Right atrium auricular region (tissue), 2 donors: Measurements from ENCODE around the gene OS9. TPM values are rescaled to one million over a fixed set of nuclear protein-coding genes. Genes with fewer than 3 reads are reported as not detected.

Experiments used
- DNase-seq: peaks from one replicate; pipeline ENCODE4 v3.0.0-alpha.2; 2019; ENCODE audit warnings: low spot score
- H3K27ac ChIP-seq, 2 donors: fragments of 200-600 bp; sonication (generic); 1 replicate in 1 of 2; 2 replicates in 1 of 2; pipeline ENCODE4 v1.5.1; 2016 to 2019
- H3K27me3 ChIP-seq, 2 donors: fragments of 200-600 bp; sonication (generic); one replicate each; pipeline versions ENCODE4 v1.5.1 to v1.6.0; 2017 to 2019
- H3K36me3 ChIP-seq: fragments of 200-600 bp; sonication (generic); one replicate; pipeline ENCODE4 v1.5.1; 2016
- H3K4me1 ChIP-seq, 2 donors: fragments of 200-600 bp; sonication (generic); one replicate each; pipeline versions ENCODE4 v1.5.1 to v1.6.0; 2017 to 2019
- H3K4me3 ChIP-seq, 2 donors: fragments of 200-600 bp; sonication (generic); 1 replicate in 1 of 2; 2 replicates in 1 of 2; pipeline ENCODE4 v1.5.1; 2017 to 2019; ENCODE audit warnings: mild to moderate bottlenecking in 1 of 2, moderate library complexity in 1 of 2
- H3K9me3 ChIP-seq, 2 donors: fragments of 200-600 bp; sonication (generic); one replicate each; pipeline ENCODE4 v1.5.1; 2019
- CTCF ChIP-seq, 2 donors: fragments of 200-600 bp; sonication (generic); IDR thresholded peaks; one replicate each; pipeline ENCODE4 v1.5.1; 2019; ENCODE audit warnings: antibody characterized with exemption in 2 of 2
- total RNA-seq, 2 donors: library from RNA; depleted of rRNA; stranded (reverse); fragments of >200 nt; gene quantifications; one replicate each; pipeline ENCODE4 v1.1.0, GENCODE V29; 2016

OS9 gene
- total RNA-seq, 2 donors from 2014 or later, result 161 to 173 TPM

GRCh38 chr12:57758552-57759359, 64.8 kb downstream of the OS9 start:
- no peak for DNase-seq
- Histone ChIP-seq H3K4me3 (no peak overlapping the region), H3K27me3 (no peaks in the 10 kb centered on the region), H3K9me3 (no peaks in the 10 kb centered on the region), H3K27ac (no peak overlapping the region), H3K4me1 (peaks cover 0 to 16% of the 10 kb centered on the region in 2 donors), H3K36me3 (peaks cover 13% of the 10 kb centered on the region)
- no peak for TF ChIP-seq CTCF (IDR thresholded peaks at IDR 0.05)

- DNase-seq, result no peak
- Histone ChIP-seq H3K27me3 (no peaks in the 10 kb centered on the region), H3K9me3 (no peaks in the 10 kb centered on the region), H3K4me3 (no peak overlapping the region), H3K27ac (no peak overlapping the region), H3K36me3 (peaks cover 13% of the 10 kb centered on the region), H3K4me1 (peaks cover 0 to 17% of the 10 kb centered on the region in 2 donors)
- peak in 1 of 2 donors; percentile 49 for TF ChIP-seq CTCF (IDR thresholded peaks at IDR 0.05)
These were observed 65.5 kb downstream of the OS9 start for GRCh38 chr12:57759360-57759980.

GRCh38 chr12:57760347-57760982, 66.5 kb downstream of the OS9 start:
- peaks cover 0 to 9% of the 10 kb centered on the region in 2 donors for H3K27me3 ChIP-seq
- DNase-seq, result no peak

GRCh38 chr12:57761391-57761998, 67.6 kb downstream of the OS9 start:
- H3K27ac ChIP-seq, result no peak overlapping the region
- no peak for TF ChIP-seq CTCF (IDR thresholded peaks at IDR 0.05)
- no peak for DNase-seq

More at GRCh38 chr12:57760347-57760982, 66.5 kb downstream of the OS9 start:
- H3K4me3 ChIP-seq, result no peak overlapping the region
- H3K36me3 ChIP-seq, result peaks cover 13% of the 10 kb centered on the region
- no peak for TF ChIP-seq CTCF (IDR thresholded peaks at IDR 0.05)
- no peak overlapping the region for H3K27ac ChIP-seq
- no peaks in the 10 kb centered on the region for H3K9me3 ChIP-seq
- peaks cover 0 to 23% of the 10 kb centered on the region in 2 donors for H3K4me1 ChIP-seq

GRCh38 chr12:57762463-57762862, 68.5 kb downstream of the OS9 start:
- no peak for TF ChIP-seq CTCF (IDR thresholded peaks at IDR 0.05)
- peaks cover 0 to 16% of the 10 kb centered on the region in 2 donors for H3K27me3 ChIP-seq
- H3K4me1 ChIP-seq, result peaks cover 0 to 30% of the 10 kb centered on the region in 2 donors
- peaks cover 13% of the 10 kb centered on the region for H3K36me3 ChIP-seq
- no peak overlapping the region for H3K4me3 ChIP-seq
- no peaks in the 10 kb centered on the region for H3K9me3 ChIP-seq
- H3K27ac ChIP-seq, result no peak overlapping the region
- DNase-seq, result no peak

More at GRCh38 chr12:57761391-57761998, 67.6 kb downstream of the OS9 start:
- no peaks in the 10 kb centered on the region for H3K9me3 ChIP-seq
- H3K4me1 ChIP-seq, result peaks cover 0 to 26% of the 10 kb centered on the region in 2 donors
- H3K36me3 ChIP-seq, result peaks cover 13% of the 10 kb centered on the region
- H3K4me3 ChIP-seq, result no peak overlapping the region
- H3K27me3 ChIP-seq, result peaks cover 0 to 16% of the 10 kb centered on the region in 2 donors
